Activated CD8-positive, alpha-beta memory T cell treated with anti-CD3 and anti-CD28 coated beads, Interleukin-2, amount 50 U/mL, for 1 hour (primary cell): Measurements from ENCODE around the gene DYNC2I2.
A peak's percentile ranks its signal among the peaks of the same experiment; 100 is the strongest.
"Not testable (repeated sequence)": the region's sequence is repeated elsewhere in the genome, so short reads cannot be mapped to it uniquely, and the experiment has no call there.

Source experiments
- DNase-seq: peaks from one replicate; pipeline ENCODE4 v3.0.0-alpha.2; 2020; ENCODE audit errors: extremely low read depth

DYNC2I2 gene

DNA sequence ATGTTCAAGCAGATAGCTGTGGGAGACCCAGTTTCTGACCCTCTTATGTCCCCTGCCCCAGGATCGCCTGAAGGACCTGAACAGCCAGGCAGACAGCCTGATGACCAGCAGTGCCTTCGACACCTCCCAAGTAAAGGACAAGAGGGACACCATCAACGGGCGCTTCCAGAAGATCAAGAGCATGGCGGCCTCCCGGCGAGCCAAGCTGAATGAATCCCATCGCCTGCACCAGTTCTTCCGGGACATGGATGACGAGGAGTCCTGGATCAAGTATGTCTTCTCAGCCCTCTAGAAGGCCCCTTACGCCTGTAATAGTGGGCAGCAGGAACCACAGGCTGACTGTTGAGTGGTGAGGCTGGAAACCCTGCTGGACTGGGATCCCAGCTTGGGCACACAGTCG lies 41.1 kb downstream of the DYNC2I2 start:
- no peak for DNase-seq

DNA sequence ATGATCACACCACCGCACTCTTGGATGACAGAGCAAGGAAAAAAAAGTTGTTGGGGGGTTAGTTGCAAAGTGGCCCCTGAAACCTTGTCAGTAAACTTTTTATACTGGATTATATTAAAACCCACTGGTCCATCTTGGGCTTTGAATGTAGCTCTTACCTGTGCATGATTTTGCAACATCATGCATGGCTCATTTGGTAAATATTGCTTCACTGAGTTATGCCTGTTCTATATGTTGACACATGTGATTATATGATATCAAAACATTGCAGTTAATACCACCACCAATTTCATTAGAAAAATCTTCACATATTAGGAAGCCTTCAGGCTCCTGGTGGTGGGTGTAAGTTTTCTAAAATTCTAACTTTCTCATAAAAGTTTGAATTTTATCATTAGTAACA lies 41.9 kb downstream of the DYNC2I2 start:
- no peak for DNase-seq

DNA sequence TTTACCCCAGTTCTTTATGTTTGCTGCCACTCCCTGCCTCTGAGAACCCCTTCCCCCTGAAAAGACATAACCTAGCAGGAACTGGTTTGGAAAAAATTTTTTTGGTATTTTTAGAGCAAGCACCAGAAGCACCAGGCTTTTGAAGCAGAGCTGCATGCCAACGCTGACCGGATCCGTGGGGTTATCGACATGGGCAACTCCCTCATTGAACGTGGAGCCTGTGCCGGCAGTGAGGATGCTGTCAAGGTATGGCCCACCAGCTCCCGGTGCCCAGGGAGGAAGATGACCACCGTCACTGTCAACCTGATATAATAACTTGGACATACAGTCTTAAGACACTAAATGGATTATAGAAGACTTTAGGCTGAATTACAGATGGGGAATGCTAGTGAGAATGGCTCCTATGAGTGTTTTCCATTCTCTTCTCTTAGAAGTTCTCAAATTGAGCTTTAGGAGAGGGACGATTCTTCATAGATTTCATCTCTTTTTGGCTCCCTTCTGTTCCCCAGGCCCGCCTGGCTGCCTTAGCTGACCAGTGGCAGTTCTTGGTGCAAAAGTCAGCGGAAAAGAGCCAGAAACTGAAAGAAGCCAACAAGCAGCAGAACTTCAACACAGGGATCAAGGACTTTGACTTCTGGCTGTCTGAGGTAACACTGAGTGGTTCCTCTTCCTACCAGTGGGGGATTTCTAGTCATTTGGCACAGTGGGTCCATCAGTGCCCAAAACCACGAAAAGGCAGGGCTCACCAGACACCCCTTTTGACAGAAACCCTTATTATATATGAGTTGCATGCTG lies 44.9 kb downstream of the DYNC2I2 start:
- no peak for DNase-seq

DNA sequence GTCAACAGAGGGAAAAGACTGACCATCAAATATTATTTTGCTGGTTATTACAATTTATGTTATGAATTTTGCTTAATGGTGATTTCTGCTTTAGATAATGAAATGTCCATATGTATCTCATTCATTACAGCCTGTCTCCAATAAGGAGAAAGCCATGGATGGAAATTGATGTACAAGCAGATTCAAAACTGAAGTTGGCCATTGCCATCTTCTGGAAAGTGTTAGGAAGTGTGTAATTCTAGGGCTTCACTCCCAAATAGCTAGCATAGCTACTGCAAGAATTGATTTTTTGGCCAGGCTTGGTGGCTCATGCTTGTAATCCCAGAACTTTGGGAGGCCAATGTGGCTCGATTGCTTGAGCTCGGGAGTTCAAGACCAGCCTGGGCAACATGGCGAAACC lies 45.8 kb downstream of the DYNC2I2 start:
- DNase-seq = no peak

DNA sequence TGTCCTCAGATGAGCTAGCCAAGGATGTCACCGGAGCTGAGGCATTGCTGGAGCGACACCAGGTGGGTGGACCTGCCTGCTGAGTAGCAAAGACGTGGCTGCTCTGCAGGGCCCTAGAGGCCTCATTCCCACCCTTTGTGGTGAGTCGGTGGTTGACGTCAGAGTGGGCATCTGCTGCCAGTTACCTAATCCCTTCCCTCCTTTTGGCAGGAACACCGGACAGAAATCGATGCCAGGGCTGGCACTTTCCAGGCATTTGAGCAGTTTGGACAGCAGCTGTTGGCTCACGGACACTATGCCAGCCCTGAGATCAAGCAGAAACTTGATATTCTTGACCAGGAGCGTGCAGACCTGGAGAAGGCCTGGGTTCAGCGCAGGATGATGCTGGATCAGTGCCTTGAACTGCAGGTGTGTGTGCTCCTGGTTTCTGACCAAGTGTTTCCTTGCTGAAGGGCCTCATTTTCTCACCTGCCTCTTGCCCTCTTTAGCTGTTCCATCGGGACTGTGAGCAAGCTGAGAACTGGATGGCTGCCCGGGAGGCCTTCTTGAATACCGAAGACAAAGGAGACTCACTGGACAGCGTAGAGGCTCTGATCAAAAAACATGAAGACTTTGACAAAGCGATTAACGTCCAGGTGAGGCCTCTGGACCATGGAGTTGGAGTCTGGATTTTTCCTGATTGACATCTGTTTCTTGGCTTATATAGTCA lies 48.9 kb downstream of the DYNC2I2 start:
- DNase-seq = no peak

DNA sequence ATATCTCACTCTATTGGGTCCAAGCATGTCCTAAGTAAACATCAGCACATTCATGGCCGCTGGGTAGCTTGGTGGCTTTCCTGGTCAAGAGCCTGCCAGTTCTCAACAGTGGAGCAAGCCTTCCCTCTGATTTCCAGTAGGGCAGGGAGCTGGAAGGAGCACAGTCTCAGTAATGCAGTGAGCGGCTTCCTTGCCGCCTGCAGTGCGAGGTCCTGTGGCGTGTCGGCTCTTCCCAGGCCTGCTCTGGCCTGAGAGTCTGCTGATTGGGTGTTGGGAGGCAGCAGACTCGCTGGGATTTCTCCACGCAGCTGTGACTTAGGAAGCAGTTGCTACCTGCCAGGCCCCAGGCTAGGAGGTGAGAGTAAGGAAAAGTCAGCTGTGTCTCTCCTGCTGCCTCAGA lies 53.0 kb downstream of the DYNC2I2 start:
- DNase-seq = no peak

DNA sequence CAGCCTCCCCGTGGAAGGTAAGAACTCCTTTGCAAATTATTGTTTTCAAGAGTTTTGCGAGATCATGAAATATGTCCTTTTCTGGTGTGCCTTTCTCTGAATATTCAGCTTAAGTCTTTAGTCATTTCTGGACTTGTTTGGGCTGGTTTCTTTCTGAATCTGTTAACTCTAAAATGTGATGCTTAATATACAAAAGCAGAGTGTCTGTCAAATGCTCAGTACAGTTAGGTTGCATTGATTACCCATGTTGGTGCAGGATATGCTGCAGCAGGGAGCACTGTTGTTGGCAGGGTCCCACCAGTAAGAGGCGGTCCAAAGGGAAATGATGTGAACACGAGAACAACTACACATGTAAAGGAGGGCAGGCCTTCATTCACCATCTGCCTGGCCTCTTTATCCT lies 56.5 kb downstream of the DYNC2I2 start:
- no peak for DNase-seq

DNA sequence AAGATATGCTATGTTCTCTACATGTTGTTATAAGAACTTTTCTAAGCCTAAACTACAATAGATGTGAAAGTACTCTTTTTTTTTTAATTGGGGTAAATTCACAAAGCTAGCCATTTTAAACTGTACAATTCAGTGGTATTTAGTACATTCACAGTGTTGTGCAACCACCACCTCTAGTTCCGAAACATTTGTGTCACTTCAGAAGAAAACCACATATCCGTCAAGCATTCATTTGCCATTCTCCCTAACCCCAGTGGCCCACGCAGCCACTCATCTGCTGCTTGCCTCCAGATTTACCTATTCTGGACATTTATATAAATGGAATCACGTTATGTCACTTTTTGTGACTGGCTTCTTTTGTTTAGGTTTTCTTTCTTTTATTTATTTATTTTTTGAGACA lies 61.2 kb downstream of the DYNC2I2 start:
- DNase-seq = no peak

DNA sequence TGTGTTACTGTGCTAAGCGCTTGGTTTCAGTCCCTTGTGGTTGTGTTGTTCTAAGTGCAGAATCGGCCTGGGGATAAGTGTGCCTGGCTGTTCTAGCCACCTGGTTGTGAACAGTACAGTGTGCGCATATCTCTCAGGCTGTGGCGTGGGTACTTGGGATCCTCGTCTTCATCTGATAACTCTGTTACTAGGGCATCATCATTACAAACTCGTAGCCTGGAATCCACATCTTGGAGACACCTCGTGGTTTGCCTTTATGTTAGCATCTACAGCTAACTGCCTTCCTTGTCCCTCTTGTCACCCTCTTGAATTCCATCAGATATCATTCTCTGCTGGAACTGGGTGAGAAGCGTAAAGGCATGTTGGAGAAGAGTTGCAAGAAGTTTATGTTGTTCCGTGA lies 62.8 kb downstream of the DYNC2I2 start:
- no peak for DNase-seq

DNA sequence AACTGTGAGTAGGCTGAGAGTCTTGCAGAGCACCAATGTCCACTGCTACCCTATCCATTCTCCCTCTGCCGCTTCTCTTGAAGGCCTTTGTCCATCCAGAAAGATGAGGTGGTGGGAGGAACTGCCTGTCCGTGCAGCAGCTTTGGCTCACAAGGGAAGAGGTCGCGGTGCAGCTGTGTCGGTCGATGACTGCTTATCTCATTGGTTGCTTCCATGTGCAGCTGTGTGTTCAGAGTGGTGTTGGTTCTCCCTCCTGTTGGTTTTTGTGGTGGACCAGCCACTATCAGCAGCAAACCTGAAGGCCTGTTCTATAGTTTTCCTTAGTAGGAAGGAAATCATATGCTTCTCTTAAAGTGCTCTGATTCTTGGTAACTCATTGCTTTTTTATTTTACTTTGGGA lies 63.6 kb downstream of the DYNC2I2 start:
- DNase-seq = no peak

DNA sequence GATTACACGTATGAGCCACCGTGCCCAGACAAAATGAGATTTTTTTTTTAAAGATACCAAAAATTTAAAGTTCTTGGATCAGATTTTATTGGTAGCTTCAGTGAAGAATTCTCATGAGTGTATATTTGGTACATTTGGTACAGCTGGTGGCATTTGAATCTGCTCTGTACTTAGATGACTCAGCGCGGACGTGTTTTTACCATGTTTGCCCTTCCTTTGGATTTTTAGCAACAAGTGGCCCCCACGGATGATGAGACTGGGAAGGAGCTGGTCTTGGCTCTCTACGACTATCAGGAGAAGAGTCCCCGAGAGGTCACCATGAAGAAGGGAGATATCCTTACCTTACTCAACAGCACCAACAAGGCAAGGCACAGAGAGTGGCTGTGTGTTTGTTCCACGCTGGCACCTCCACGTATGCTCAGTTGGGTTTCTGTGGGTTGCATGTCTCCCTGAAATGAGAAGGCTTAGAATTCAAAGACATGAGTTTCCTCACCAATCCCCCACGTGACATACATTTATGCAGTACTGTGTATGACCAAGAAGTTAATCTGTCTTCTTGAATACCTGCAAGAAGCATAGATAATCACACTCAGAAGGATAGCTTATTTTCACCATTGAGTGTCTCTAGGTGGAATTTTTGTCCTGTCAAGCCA lies 67.9 kb downstream of the DYNC2I2 start:
- DNase-seq = no peak

DNA sequence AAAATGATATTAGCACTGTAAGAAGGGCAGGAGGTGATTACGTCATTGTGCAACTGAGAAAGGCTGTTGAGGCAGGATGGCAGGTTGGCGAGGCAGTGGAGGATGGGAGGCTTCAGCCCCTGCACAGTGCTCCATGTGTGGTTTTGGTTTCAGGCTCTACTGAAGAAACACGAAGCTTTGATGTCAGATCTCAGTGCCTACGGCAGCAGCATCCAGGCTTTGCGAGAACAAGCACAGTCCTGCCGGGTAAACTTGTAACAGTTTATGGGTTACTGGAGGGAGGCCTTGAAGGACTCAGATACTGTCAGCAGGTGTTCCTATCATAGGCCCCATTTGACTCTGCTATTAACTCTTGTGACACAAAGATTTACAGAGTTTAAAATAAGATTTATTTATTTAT lies 69.2 kb downstream of the DYNC2I2 start:
- peak; percentile 1 for DNase-seq

DNA sequence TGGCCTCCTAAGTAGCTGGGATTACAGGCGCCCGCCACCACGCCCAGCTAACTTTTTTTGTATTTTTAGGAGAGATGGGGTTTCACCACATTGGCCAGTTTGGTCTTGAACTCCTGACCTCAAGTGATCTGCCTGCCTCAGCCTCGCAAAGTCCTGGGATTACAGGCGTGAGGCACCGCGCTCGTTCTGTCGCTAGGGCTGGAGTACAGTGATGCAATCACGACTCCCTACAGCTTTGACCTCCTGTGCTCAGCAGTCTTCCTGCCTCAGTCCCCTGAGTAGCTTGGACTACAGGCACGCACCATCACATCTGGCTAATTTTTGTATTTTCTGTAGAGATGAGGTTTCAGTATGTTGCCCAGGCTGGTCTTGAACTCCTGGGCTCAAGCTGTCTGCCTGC lies 69.7 kb downstream of the DYNC2I2 start:
- DNase-seq = not testable (repeated sequence)

DNA sequence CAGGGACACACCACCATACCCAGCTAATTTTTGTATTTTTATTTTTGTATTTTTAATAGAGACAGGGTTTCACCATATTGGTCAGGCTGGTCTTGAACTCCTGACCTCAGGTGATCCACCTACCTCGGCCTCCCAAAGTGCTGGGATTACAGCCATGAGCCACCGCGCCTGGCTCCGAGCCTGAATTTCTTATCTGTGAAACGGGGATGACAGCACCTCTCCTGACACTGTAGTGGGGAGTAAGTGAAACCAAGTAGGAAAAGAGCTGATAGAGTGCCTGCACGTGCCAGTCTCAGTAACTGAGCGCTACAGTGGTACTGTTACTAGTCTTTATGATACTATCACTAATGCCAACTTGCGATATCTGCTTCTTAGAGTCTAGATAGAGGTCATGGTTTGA lies 71.5 kb downstream of the DYNC2I2 start:
- not testable (repeated sequence) for DNase-seq
